Activated naive CD8-positive, alpha-beta T cell treated with anti-CD3 and anti-CD28 coated beads, Interleukin-2, amount 10 ng/mL, durations not matched to agents 7 days and 5 days (primary cell): ENCODE data around the gene B3GNT5. TPM values are rescaled to one million over a fixed set of nuclear protein-coding genes. Genes with fewer than 3 reads are reported as not detected.
A peak's percentile ranks its signal among the peaks of the same experiment; 100 is the strongest.
"Not testable (repeated sequence)": the region's sequence is repeated elsewhere in the genome, so short reads cannot be mapped to it uniquely, and the experiment has no call there.

Source experiments
- ATAC-seq: fragments of 150-1000 bp; cut with Tn5 transposase; one replicate; pipeline ENCODE4 v1.10.0; 2021; ENCODE audit warnings: low read depth, moderate library complexity
- POLR2A ChIA-PET: fragments of 350-600 bp; sonication (Branson Sonifier 250); formaldehyde crosslinking; loops from one replicate; lab custom pipeline; 2021; ENCODE audit warnings: antibody characterized with exemption; lab: Charles Lee
- DNase-seq: peaks from one replicate; pipeline ENCODE4 v3.0.0; 2021
- H3K27ac Mint-ChIP-seq: one replicate; pipeline ENCODE4 v1.8.0; 2022; ENCODE audit warnings: mild to moderate bottlenecking, mixed read lengths
- H3K27me3 Mint-ChIP-seq: one replicate; pipeline ENCODE4 v1.8.0; 2022; ENCODE audit warnings: mild to moderate bottlenecking, moderate library complexity, mixed read lengths
- H3K36me3 Mint-ChIP-seq: one replicate; pipeline ENCODE4 v1.8.0; 2021; ENCODE audit warnings: mild to moderate bottlenecking, mixed read lengths
- H3K4me1 Mint-ChIP-seq: one replicate; pipeline ENCODE4 v1.8.0; 2021; ENCODE audit warnings: mixed read lengths
- H3K4me3 Mint-ChIP-seq: one replicate; pipeline ENCODE4 v1.8.0; 2022; ENCODE audit warnings: mild to moderate bottlenecking, moderate library complexity, mixed read lengths
- H3K9me3 Mint-ChIP-seq: one replicate; pipeline ENCODE4 v1.8.0; 2021; ENCODE audit warnings: mixed read lengths
- total RNA-seq, 2 experiments: library from RNA; stranded (reverse); gene quantifications; one replicate each; pipeline ENCODE4 v1.2.3, GENCODE V29; 2021

Gene B3GNT5
- total RNA-seq, 2 experiments from 2014 or later, result 0.61 to 0.79 TPM

DNA sequence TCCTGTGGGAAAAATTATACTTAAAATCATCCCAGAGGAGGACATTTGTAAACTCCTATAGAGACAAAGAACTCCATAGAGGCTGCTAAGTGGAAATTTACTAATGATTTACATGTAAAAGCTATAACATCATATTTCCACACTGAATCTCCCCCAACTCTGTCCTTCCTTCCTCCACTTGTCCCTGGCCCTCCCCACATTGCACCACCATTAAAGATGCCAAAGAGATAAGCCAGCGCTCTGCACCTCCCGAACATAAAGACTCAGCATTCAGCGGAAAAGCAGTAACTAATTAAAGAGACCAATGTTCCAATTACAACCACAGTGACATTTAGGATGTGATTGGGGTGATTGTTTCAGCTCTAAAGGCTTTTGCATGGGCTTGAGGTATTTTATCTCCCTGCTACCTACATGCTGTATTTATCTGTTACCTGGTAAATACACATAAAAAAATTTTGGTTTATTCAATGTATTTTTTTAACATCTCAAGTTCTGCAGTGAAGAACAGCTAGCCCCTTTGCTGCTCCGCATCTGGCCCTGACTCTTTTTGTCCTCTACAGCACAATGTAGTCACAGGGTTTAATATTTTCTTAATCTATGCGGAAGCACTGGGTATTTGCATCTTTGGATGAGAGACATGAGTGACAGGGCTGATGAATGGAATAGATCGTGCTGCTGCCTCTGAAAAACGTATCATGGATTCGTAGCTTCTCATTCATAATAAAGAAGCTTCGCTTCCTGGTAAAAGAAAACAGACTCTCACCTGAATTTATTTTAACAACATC lies 35.3 kb upstream of the B3GNT5 start:
- POLR2A ChIA-PET, result no interaction called here
- no peaks in the 10 kb centered on the region for H3K27me3 Mint-ChIP-seq
- no peaks in the 10 kb centered on the region for H3K9me3 Mint-ChIP-seq
- no peak overlapping the region for H3K27ac Mint-ChIP-seq
- no peak overlapping the region for H3K4me3 Mint-ChIP-seq
- H3K4me1 Mint-ChIP-seq, result peaks cover 11% of the 10 kb centered on the region
- DNase-seq (no peak), ATAC-seq (no peak)
- peaks cover 3% of the 10 kb centered on the region for H3K36me3 Mint-ChIP-seq

DNA sequence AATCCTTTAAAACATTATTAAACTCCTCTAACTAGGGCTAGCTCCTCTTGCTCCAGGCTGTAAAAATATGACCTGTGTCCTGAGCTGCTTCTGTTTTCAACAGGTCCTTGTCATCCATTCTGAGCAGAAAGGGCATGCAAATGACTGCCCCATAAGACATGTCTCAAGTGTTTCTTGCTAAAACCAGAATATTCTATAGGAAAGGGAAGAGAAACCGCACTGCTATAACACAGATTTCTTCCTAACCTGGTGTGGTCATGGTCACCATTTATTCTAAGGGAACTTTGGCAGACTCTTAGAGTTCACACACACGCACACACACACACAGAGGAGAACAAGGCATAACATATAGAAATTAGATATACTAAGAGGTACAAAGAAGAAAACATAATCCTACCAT lies 34.2 kb upstream of the B3GNT5 start:
- H3K27ac Mint-ChIP-seq, result no peak overlapping the region
- H3K9me3 Mint-ChIP-seq, result no peaks in the 10 kb centered on the region
- POLR2A ChIA-PET, result no interaction called here
- ATAC-seq (no peak), DNase-seq (no peak)
- peak overlapping the region; percentile 22 for H3K4me3 Mint-ChIP-seq
- H3K4me1 Mint-ChIP-seq, result peaks cover 13% of the 10 kb centered on the region
- H3K36me3 Mint-ChIP-seq, result peaks cover 6% of the 10 kb centered on the region
- no peaks in the 10 kb centered on the region for H3K27me3 Mint-ChIP-seq

DNA sequence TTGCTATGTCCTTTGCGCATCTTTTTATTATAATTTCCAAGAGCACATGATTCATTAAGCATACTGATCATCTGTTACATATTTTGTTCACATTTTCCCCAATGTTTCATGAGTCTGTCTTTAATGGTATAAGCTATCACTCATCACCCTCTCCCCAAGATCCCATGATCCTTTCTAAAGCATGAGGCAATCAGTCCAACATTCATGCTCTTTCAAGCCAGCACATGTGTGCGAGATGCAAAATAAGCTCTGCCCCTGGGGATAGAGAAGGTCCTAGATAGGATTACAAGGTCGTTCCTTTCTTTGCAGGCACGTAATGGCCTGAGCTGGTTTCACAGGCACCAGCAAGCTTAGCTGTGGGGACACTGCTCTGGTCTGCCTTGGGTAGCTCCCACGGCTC lies 32.2 kb upstream of the B3GNT5 start:
- H3K9me3 Mint-ChIP-seq, result no peaks in the 10 kb centered on the region
- H3K4me1 Mint-ChIP-seq, result peaks cover 25% of the 10 kb centered on the region
- H3K27ac Mint-ChIP-seq, result no peak overlapping the region
- POLR2A ChIA-PET, result no interaction called here
- no peak overlapping the region for H3K4me3 Mint-ChIP-seq
- H3K36me3 Mint-ChIP-seq, result peaks cover 5% of the 10 kb centered on the region
- no peaks in the 10 kb centered on the region for H3K27me3 Mint-ChIP-seq
- ATAC-seq (no peak), DNase-seq (no peak)

GRCh38 chr3:183222631-183223235 lies 30.3 kb upstream of the B3GNT5 start:
- ATAC-seq (no peak), DNase-seq (no peak)
- Mint-ChIP-seq H3K27ac (no peak overlapping the region), H3K4me3 (no peak overlapping the region), H3K4me1 (peaks cover 23% of the 10 kb centered on the region), H3K9me3 (no peaks in the 10 kb centered on the region), H3K36me3 (peaks cover 10% of the 10 kb centered on the region), H3K27me3 (no peaks in the 10 kb centered on the region)
- POLR2A ChIA-PET, result interaction anchor here (0.7 kb wide), 1 partner anchor 137 kb away, joined by 3 read pairs; no protein-coding TSS in a partner anchor

DNA sequence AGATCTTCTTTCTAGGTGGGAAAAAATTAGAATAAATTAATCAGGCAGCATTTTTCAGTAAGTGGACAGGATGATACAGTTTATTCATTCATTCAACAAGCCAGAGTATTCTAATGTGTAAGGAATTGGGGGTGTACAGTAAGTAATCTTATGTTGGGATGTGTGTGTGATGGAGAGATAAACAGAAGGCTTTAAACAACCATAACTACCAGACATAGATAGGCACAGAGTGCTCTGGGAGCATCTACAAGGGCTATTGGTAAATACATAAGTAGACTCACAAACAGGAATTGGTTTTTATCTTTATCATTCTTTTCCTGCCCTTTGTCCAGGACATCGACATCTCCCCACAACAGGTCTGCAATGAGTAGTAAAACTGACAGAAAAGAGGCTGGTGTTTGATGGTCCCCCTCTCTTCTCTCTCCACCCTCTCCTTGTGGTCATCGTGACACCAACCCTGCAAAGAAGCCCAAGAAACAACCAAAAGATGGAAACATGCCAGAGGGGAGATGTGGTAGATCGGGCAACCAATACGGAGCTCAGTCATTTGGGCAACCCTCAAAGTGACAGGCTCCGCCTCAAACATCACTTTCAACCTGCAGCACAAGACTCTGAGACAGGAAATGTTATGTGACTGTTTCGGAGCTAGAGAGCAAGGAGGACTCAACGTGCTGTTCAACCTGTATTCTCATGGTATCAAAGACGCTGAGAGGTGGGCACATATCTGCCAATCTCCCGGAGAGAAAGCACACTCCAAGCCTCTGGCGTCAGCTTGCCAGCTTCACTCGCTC lies 28.7 kb upstream of the B3GNT5 start:
- peak; percentile 97 for ATAC-seq

GRCh38 chr3:183226333-183226890 lies 26.6 kb upstream of the B3GNT5 start:
- Mint-ChIP-seq H3K9me3 (no peaks in the 10 kb centered on the region), H3K27ac (no peak overlapping the region), H3K27me3 (no peaks in the 10 kb centered on the region), H3K4me1 (peaks cover 15% of the 10 kb centered on the region), H3K36me3 (peaks cover 8% of the 10 kb centered on the region), H3K4me3 (no peak overlapping the region)
- POLR2A ChIA-PET, result no interaction called here
- DNase-seq, result no peak
- no peak for ATAC-seq

More for the DNA sequence above, 28.7 kb upstream of the B3GNT5 start:
- peak overlapping the region; percentile 72 for H3K27ac Mint-ChIP-seq
- no peaks in the 10 kb centered on the region for H3K27me3 Mint-ChIP-seq
- peaks cover 15% of the 10 kb centered on the region for H3K4me1 Mint-ChIP-seq
- no peaks in the 10 kb centered on the region for H3K9me3 Mint-ChIP-seq
- H3K4me3 Mint-ChIP-seq, result peak overlapping the region; percentile 66
- POLR2A ChIA-PET, result no interaction called here
- DNase-seq, result peak; percentile 41
- H3K36me3 Mint-ChIP-seq, result peaks cover 8% of the 10 kb centered on the region

DNA sequence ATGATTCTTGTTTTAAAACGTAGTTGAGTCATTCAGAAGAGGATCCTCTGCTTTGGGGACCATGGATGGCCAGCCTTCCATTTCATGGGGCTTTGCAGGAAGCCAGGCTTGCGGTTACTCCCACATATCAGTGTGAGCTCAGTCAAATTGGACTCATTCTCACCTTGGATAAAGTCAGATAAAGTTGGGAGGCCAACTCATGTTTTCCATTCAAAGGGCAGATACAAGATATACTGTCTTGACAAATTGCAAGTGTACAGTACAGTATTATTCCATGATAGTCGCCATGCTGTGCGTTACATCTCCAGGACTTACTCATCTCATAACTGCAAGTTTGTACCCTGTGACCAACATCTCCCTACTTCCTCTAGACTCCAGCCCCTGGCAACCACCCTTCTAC lies 25.5 kb upstream of the B3GNT5 start:
- peaks cover 15% of the 10 kb centered on the region for H3K4me1 Mint-ChIP-seq
- no peak overlapping the region for H3K27ac Mint-ChIP-seq
- H3K4me3 Mint-ChIP-seq, result no peak overlapping the region
- H3K9me3 Mint-ChIP-seq, result no peaks in the 10 kb centered on the region
- ATAC-seq, result no peak
- DNase-seq, result no peak
- peaks cover 8% of the 10 kb centered on the region for H3K36me3 Mint-ChIP-seq
- H3K27me3 Mint-ChIP-seq, result no peaks in the 10 kb centered on the region
- POLR2A ChIA-PET, result interaction anchor here (0.6 kb wide), 1 partner anchor 113 kb away, joined by 3 read pairs; no protein-coding TSS in a partner anchor

DNA sequence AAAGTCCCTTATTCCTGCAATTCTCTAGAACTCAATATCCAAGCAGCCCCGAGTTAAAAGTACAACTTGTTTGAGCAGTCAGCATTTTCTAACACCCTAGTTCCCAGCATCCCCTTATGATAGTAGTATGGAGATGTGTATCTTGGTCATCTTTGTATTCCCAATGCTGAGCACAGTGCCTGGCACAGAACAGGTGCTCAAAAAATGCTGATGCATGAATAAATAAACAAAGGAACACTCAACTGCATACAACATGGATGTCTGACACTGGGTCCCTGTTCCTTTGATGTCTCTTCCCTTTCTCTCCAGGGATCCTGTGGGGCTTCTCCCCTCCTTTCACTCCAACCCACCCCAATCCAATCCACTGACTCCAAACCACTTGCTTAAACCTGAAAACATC lies 23.9 kb upstream of the B3GNT5 start:
- no peaks in the 10 kb centered on the region for H3K9me3 Mint-ChIP-seq
- peaks cover 10% of the 10 kb centered on the region for H3K4me1 Mint-ChIP-seq
- POLR2A ChIA-PET, result no interaction called here

GRCh38 chr3:183230251-183230650 lies 22.8 kb upstream of the B3GNT5 start:
- H3K9me3 Mint-ChIP-seq, H3K36me3 Mint-ChIP-seq, ATAC-seq, DNase-seq, H3K27ac Mint-ChIP-seq, H3K4me1 Mint-ChIP-seq, POLR2A ChIA-PET, H3K4me3 Mint-ChIP-seq, H3K27me3 Mint-ChIP-seq: not testable (repeated sequence)

More for the DNA sequence above, 23.9 kb upstream of the B3GNT5 start:
- H3K4me3 Mint-ChIP-seq, result no peak overlapping the region
- H3K36me3 Mint-ChIP-seq, result peaks cover 5% of the 10 kb centered on the region
- DNase-seq (no peak), ATAC-seq (no peak)
- H3K27ac Mint-ChIP-seq, result no peak overlapping the region
- H3K27me3 Mint-ChIP-seq, result no peaks in the 10 kb centered on the region

GRCh38 chr3:183230826-183231225 lies 22.2 kb upstream of the B3GNT5 start:
- no peak for DNase-seq
- POLR2A ChIA-PET, result no interaction called here
- H3K36me3 Mint-ChIP-seq, result peaks cover 5% of the 10 kb centered on the region
- no peaks in the 10 kb centered on the region for H3K27me3 Mint-ChIP-seq
- no peak overlapping the region for H3K4me3 Mint-ChIP-seq
- H3K4me1 Mint-ChIP-seq, result peaks cover 2% of the 10 kb centered on the region
- H3K27ac Mint-ChIP-seq, result no peak overlapping the region
- no peak for ATAC-seq
- H3K9me3 Mint-ChIP-seq, result no peaks in the 10 kb centered on the region

DNA sequence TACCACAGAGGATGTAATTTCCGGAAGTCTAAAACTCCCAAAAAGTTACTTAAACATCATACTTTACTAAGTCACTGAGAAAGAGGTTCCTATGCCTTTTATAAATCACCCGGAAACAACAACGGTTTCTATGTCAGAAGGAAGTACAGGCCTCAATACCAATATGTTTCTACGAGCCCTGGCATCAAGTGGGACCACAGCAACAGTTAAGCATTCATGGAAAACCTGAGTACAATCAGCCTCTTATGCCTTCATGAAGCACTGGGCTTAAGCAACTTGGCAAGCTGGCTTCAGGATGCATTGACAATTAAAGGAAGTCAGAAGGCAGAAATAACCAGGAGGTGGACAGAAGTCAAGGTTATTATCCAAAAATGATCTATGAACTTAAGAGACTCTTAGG lies 19.1 kb upstream of the B3GNT5 start:
- no peak overlapping the region for H3K27ac Mint-ChIP-seq
- ATAC-seq, result no peak
- POLR2A ChIA-PET, result no interaction called here

DNA sequence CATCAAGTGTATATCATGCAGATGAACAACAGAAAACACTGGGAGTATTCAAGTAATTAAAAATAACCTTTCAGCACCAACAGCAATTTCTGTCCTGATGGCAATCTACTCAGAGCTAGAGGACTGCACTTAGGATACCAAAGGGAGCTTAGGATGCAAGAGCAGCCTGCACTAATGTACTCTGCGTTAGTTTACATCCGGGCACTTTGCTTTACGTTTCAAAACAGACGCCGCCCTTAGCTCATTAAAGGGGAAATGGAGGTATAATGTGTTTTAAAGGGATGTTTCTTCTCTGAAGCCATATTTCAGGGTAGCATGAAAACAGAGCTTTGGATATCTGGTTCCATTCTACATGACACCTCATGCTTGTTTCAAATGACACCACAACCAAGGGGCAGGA lies 14.0 kb upstream of the B3GNT5 start:
- H3K27ac Mint-ChIP-seq, result no peak overlapping the region
- no peak overlapping the region for H3K4me3 Mint-ChIP-seq
- ATAC-seq (no peak), DNase-seq (no peak)
- H3K27me3 Mint-ChIP-seq, result peaks cover 10% of the 10 kb centered on the region
- H3K9me3 Mint-ChIP-seq, result peaks cover 18% of the 10 kb centered on the region
- peaks cover 30% of the 10 kb centered on the region for H3K36me3 Mint-ChIP-seq
- peaks cover under 1% of the 10 kb centered on the region for H3K4me1 Mint-ChIP-seq
- POLR2A ChIA-PET, result no interaction called here

More for the DNA sequence above, 19.1 kb upstream of the B3GNT5 start:
- Mint-ChIP-seq H3K36me3 (no peaks in the 10 kb centered on the region), H3K9me3 (no peaks in the 10 kb centered on the region), H3K27me3 (no peaks in the 10 kb centered on the region), H3K4me3 (no peak overlapping the region), H3K4me1 (peaks cover 2% of the 10 kb centered on the region)
- no peak for DNase-seq

DNA sequence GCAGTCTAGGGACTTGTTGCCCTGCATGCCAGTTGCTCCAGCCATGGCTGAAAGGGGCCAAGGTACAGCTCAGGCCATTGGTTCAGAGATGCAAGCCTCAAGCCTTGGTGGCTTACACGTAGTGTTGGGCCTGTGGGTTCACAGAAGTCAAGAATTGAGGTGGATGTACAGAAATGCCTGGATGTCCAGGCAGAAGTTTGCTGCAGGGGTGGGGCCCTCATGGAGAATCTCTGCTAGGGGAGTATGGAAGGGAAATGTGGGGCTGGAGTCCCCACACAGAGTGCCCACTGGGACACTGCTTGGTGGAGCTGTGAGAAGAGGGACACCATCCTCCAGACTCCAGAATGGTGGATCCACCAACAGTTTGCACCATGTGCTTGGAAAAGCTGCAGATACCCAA lies 10.6 kb upstream of the B3GNT5 start:
- no peak for ATAC-seq
- Mint-ChIP-seq H3K4me1 (peaks cover 2% of the 10 kb centered on the region), H3K36me3 (peaks cover 30% of the 10 kb centered on the region), H3K9me3 (peaks cover 18% of the 10 kb centered on the region), H3K27ac (no peak overlapping the region), H3K4me3 (no peak overlapping the region), H3K27me3 (peaks cover 10% of the 10 kb centered on the region)
- DNase-seq, result no peak
- POLR2A ChIA-PET, result no interaction called here
